HG03439 (cell line): ENCODE results near the gene SH3RF3.

Experiments used
- ATAC-seq: cut with Tn5 transposase; IDR thresholded peaks from one replicate; pipeline ENCODE4 v1.9.1; 2021; ENCODE audit warnings: mild to moderate bottlenecking, moderate library complexity; ENCODE audit not compliant: unreplicated experiment

SH3RF3 gene

GRCh38 chr2:109322641-109323040 lies 193.6 kb downstream of the SH3RF3 start:
- no peak for ATAC-seq

- no peak for ATAC-seq
These were observed 195.9 kb downstream of the SH3RF3 start for GRCh38 chr2:109324861-109325260.

GRCh38 chr2:109325570-109325969 lies 196.6 kb downstream of the SH3RF3 start:
- ATAC-seq, result no peak

- ATAC-seq, result no peak
These were observed 197.3 kb downstream of the SH3RF3 start for GRCh38 chr2:109326306-109326705.

GRCh38 chr2:109330056-109330455 lies 201.1 kb downstream of the SH3RF3 start:
- ATAC-seq, result no peak

- ATAC-seq, result no peak
These were observed 202.1 kb downstream of the SH3RF3 start for GRCh38 chr2:109331081-109331480.

- no peak for ATAC-seq
These were observed 203.2 kb downstream of the SH3RF3 start for GRCh38 chr2:109331896-109332848.

GRCh38 chr2:109332880-109333279 lies 203.9 kb downstream of the SH3RF3 start:
- ATAC-seq, result no peak

- ATAC-seq, result no peak
These were observed 204.6 kb downstream of the SH3RF3 start for GRCh38 chr2:109333414-109334210.

GRCh38 chr2:109335631-109336176 lies 206.7 kb downstream of the SH3RF3 start:
- ATAC-seq, result no peak

GRCh38 chr2:109336296-109336695 lies 207.3 kb downstream of the SH3RF3 start:
- no peak for ATAC-seq

- ATAC-seq, result no peak
These were observed 208.2 kb downstream of the SH3RF3 start for GRCh38 chr2:109337221-109337620.

GRCh38 chr2:109339519-109339966 lies 210.5 kb downstream of the SH3RF3 start:
- ATAC-seq, result no peak

- no peak for ATAC-seq
These were observed 211.4 kb downstream of the SH3RF3 start for GRCh38 chr2:109340381-109340780.

GRCh38 chr2:109341355-109342255 lies 212.6 kb downstream of the SH3RF3 start:
- no peak for ATAC-seq

GRCh38 chr2:109342256-109342850 lies 213.3 kb downstream of the SH3RF3 start:
- ATAC-seq, result no peak

- ATAC-seq, result no peak
These were observed 213.9 kb downstream of the SH3RF3 start for GRCh38 chr2:109342930-109343329.

GRCh38 chr2:109343460-109343859 lies 214.5 kb downstream of the SH3RF3 start:
- ATAC-seq, result no peak

GRCh38 chr2:109344270-109344805 lies 215.3 kb downstream of the SH3RF3 start:
- no peak for ATAC-seq

- no peak for ATAC-seq
These were observed 216.1 kb downstream of the SH3RF3 start for GRCh38 chr2:109345091-109345490.
